IPS-18c (cell line): ENCODE measurements around the gene GPSM3.
"Not testable (repeated sequence)": the region's sequence is repeated elsewhere in the genome, so short reads cannot be mapped to it uniquely, and the experiment has no call there.

ENCODE experiments used
- H3K4me3 ChIP-seq: 2 replicates; pipeline ENCODE4 v1.7.0; 2013; ENCODE audit warnings: low read depth, mild to moderate bottlenecking, low read length, moderate library complexity; ENCODE audit not compliant: insufficient read depth
- H3K9me3 ChIP-seq: one replicate; pipeline ENCODE4 v1.6.1; 2013; ENCODE audit warnings: mild to moderate bottlenecking, low read length, moderate library complexity; ENCODE audit not compliant: control insufficient read depth, insufficient read depth

GPSM3 gene

DNA sequence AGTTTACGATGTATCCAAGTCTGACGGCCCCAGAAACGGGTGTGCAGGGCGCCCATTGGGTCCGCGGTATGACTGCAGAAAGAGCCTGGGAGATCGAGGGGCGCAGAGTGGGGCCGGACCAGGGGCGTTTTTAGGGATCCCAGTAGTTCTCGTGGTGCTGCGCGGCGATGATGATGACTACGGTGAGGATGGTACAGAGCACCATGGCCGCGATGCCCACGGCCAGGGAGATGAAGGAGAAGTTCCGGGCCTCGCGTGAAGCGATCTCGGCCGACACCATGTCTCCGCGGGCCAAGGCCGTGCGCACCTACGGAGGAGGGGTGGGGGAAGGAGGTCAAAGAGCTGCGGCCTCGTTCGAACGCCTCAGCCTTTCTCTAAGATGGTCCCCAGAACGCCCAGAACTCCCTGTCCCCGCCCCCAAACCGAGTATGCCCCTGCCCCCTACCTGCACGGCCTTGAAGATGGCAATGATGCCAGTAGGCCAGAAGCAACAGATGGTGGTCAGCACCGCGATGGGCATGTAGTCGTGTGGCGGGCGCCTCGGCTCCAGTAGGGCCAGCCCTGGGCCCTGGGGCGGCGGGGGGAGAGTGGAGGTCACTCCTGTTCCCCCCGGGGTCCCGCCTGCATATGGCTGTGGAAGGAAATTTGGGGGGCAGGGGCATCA is 43.2 kb downstream of the GPSM3 start:
- H3K4me3 ChIP-seq = peak overlapping the region; percentile 2; the same call in 1 of the 2 replicates
- no peaks in the 10 kb centered on the region for H3K9me3 ChIP-seq

DNA sequence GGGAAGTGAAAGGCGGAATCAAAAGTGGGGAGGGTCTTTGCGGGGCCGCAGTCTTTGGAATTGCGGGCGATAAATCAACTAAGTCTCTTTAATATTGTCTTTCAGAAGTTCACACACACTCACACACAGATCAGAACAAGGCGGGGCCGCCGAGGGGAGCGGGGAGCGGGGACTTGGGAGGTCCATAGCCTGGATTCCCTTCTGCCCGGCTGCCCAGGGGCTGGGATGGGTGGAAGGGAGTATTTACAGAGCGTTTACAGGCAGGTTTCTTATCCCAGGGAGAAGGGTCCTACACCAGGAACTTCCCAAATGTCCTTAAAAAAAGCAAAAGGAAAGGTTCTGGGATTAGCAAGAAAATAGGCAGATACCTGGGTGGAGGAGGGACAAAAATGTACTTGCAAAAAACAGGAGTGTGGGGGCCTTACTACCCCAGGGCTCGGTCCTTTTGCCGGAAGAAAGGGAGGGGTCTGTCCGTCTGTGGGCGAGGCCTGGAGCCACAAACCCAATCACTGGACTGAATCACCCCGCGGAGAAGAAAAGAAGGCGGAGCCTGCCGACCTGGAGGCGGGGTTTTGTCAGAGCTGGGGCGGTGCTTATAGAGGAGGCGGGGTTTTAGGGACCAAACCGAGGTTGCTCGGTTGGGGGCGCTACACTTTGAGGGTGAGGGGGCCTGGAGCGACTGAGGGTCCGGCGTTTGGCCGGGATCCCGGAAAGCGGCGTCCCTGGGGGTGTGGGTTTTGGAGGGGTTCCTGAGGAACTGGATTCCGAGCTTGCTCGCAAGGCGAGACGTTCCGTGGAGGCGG is 44.0 kb downstream of the GPSM3 start:
- Histone ChIP-seq H3K4me3 (peak overlapping the region; percentile 2; the same call in 1 of the 2 replicates), H3K9me3 (no peaks in the 10 kb centered on the region)

DNA sequence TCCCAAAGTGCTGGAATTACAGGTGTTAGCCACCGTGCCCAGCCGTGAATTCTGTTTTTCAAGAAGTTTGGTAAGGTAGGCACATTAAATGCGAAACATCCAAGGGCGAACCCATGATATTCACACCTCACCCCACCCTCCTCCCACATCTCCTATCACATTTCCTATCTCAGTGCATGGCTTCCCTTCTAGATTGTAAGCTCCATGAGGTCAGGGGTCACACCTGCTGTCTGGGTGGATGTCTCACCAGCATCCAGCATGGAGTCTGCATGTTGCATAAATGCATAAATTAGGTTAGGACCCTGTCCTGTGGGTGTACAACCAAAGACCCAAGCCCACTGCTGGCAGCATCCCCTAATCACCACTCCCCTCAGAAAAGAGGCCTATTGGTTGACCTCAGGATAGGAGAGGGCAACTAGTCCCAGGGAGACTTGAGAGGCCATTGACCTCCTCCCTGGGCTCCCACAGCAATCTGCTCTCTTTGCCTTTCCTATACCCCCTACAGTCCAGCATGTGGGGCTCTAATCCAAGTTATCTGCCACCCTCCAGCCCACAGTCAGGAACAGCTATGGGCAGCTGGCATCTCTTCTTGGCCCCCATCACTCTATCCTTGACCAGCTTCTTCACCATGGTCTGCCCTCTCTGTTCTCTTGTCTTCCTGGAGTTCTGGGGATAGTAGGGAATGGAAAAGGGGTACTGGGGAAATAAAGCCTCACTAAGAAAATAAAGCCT is 44.9 kb downstream of the GPSM3 start:
- no peak overlapping the region for H3K4me3 ChIP-seq

DNA sequence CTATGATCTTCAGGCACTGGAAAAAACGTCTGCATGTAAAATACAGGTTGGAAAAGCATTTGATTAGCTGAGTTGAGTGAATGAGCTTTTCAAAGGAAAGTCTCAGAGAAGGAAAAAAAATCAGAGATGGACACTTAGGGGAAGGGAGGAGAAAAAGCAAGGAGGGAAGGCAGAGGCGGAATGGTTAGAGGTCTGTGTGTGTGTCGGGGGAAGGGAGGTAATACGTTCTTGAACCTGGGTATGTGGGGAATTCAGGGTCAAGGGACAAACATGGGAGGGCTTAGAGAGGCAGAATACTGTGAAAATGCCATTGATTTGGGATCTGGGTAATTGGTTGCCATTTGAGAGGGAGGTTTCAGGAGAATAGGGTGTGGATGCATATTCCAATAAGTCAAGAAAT is 45.8 kb downstream of the GPSM3 start:
- Histone ChIP-seq H3K9me3 (no peaks in the 10 kb centered on the region), H3K4me3 (no peak overlapping the region)

More for the DNA sequence above, 44.9 kb downstream of the GPSM3 start:
- H3K9me3 ChIP-seq = no peaks in the 10 kb centered on the region

DNA sequence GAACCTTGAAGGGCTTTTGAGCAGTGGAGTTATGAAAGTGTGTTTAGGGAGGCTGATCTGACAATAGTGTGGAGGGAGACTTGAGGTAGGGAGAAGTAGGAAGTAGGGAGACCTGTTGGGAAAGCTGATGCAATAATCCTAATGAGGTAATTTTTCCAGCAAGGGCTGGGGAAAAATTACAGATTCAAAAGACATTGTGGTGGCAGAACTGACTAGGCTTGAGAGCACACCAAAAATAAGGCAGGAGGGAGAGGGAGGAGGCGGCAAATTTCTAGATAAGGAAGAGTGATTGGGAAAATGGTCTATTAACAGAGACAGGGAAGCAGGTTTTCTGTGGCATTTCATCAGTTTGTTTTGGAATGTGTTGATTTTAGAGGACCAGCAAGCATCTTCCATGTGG is 46.2 kb downstream of the GPSM3 start:
- Histone ChIP-seq H3K9me3 (no peaks in the 10 kb centered on the region), H3K4me3 (no peak overlapping the region)

DNA sequence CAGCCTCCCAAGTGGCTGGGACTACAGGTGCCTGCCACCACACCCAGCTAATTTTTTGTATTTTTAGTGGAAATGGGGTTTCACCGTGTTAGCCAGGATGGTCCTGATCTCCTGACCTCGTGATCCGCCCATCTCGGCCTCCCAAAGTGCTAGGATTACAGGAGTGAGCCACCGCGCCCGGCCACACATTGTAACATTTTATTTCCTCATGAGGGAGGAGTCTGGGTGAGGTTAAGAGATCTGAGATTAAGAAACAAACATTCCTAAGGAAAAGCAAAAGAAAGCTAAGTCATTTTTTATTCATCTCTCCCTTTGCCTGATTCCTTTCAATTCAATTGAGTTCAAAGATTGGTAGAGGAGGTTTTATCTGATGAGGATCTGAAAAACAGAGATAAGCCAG is 48.2 kb downstream of the GPSM3 start:
- not testable (repeated sequence) for H3K4me3 ChIP-seq, H3K9me3 ChIP-seq
